Lower leg skin (tissue), 4 donors: ENCODE results near the gene MAN1C1. TPM values are rescaled to one million over a fixed set of nuclear protein-coding genes. Genes with fewer than 3 reads are reported as not detected.
A peak's percentile ranks its signal among the peaks of the same experiment; 100 is the strongest.

ENCODE experiments used
- DNase-seq, 2 donors: peaks; one replicate each; pipeline ENCODE4 v3.0.0-alpha.2; 2019; ENCODE audit warnings: low spot score in 2 of 2
- H3K4me3 ChIP-seq: fragments of 200-600 bp; sonication (generic); 2 replicates; pipeline ENCODE4 v1.5.1; 2017; ENCODE audit warnings: mild to moderate bottlenecking, low read depth; ENCODE audit not compliant: poor library complexity, severe bottlenecking
- POLR2A ChIP-seq, 2 donors: fragments of 450-650 bp; IDR thresholded peaks; one replicate each; pipeline ENCODE4 v1.6.1; 2016 to 2017; ENCODE audit warnings: antibody characterized with exemption in 2 of 2, mild to moderate bottlenecking in 1 of 2, moderate library complexity in 1 of 2
- WGBS, 2 donors: methylation state at CpG; one replicate each; pipeline ENCODE4 v1.1.5; 2018; 5-methylcytosine and 5-hydroxymethylcytosine counted together
- intact Hi-C: fragments of 100-400 bp; cut with DNase I; formaldehyde crosslinking; loops from one replicate; pipeline ENCODE4 v1.15.0; 2023; ENCODE audit warnings: low total_unique reads
- total RNA-seq, 4 donors: library from RNA; depleted of rRNA; stranded (reverse); fragments of >200 nt; gene quantifications; one replicate each; pipeline ENCODE4 v1.1.0, GENCODE V29; 2016
- TF ChIP-seq, protein P1 (sequence below), 3 donors: fragments of 450-650 bp; IDR thresholded peaks; one replicate each; pipeline ENCODE4 v1.5.1; 2016; ENCODE audit warnings: antibody characterized with exemption in 3 of 3, mild to moderate bottlenecking in 3 of 3, moderate library complexity in 2 of 3

MAN1C1 gene
- total RNA-seq, 4 donors from 2014 or later = 5.9 to 7.3 (median 6.6) TPM

DNA sequence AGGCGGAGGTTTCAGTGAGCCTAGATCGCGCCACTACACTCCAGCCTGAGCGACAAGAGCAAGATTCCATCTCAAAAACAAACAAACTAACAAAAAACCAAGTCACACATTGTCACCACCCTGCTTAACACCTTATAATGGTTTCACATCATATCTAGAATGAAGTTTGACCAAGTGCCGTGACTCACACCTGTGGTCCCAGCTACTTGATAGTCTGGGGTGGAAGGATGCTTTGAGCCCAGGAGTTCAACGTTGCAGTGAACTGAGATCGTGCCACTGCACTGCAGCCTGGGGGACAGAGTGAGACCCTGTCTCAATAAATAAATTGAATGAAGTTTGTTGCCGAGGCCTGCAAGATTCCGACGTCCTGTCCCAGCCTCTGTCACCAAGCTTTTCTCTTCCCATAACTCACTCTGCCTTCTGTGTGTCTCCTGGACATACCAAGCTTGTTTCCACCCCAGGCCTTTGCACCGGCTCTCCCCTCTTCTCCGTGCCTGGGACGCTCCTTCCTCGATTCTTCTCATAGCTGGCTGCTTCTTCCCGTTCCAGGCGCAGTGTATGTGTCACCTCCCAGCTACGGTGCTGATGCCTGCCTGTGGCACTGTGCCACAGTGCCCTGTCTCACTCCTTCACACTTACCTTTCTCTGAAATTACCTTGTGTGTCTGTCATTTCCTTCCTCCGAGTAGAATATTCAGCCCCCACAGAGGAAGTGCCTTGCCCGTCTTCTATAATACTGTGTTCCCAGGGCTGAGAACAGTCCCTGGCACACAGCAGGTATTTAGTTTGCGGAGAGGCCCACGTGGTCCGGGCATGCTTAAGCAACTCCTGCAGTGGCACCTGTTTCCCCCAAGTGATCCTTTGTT, 179.6 kb downstream of the MAN1C1 start:
- WGBS, 2 donors = 57 to 59% methylated on average over 22 of the region's 22 CpGs
- no peak for TF ChIP-seq POLR2A (IDR thresholded peaks at IDR 0.05)
- TF ChIP-seq, protein P1, sequence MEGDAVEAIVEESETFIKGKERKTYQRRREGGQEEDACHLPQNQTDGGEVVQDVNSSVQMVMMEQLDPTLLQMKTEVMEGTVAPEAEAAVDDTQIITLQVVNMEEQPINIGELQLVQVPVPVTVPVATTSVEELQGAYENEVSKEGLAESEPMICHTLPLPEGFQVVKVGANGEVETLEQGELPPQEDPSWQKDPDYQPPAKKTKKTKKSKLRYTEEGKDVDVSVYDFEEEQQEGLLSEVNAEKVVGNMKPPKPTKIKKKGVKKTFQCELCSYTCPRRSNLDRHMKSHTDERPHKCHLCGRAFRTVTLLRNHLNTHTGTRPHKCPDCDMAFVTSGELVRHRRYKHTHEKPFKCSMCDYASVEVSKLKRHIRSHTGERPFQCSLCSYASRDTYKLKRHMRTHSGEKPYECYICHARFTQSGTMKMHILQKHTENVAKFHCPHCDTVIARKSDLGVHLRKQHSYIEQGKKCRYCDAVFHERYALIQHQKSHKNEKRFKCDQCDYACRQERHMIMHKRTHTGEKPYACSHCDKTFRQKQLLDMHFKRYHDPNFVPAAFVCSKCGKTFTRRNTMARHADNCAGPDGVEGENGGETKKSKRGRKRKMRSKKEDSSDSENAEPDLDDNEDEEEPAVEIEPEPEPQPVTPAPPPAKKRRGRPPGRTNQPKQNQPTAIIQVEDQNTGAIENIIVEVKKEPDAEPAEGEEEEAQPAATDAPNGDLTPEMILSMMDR (IDR thresholded peaks at IDR 0.05) = no peak
- DNase-seq = no peak
- H3K4me3 ChIP-seq = no peak overlapping the region
- intact Hi-C loops = loop anchor here (5.0 to 10.0 kb wide), 2 partner anchors 51 to 179 kb away; partner anchors contain the start of gene MAN1C1

DNA sequence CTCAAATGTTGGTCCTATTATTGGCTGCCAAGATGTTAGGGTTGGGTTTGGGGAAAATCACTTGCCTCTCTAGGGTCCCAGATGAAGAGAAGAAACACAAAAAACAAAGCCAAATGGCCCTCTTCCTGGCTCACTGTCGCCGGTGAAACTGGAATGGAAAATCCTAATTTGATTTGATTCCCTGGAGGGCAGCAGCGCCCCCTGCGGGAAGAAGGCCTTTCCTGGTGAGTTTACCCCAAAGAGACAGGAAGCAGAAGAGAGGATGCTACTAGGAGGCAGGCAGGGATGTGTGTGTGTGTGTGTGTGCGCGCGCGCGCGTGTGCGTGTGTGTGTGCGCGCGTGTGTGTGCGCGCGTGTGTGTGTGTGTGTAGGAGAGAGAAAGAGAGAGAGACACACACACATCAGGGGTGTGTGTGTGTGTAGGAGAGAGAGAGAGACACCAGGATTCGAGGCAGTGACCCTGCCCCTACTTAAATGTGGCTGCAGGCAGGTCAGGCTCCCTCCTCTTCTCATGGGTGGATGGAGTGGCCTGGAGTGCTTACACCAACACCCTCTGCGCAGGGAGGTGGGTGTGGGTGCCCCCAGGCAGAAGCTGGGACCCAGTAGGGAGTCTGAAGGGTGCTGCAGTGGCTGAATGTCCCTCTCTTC, 180.3 kb downstream of the MAN1C1 start:
- intact Hi-C loops = loop anchor here (5.0 to 10.0 kb wide), 2 partner anchors 52 to 180 kb away; partner anchors contain the start of gene MAN1C1

DNA sequence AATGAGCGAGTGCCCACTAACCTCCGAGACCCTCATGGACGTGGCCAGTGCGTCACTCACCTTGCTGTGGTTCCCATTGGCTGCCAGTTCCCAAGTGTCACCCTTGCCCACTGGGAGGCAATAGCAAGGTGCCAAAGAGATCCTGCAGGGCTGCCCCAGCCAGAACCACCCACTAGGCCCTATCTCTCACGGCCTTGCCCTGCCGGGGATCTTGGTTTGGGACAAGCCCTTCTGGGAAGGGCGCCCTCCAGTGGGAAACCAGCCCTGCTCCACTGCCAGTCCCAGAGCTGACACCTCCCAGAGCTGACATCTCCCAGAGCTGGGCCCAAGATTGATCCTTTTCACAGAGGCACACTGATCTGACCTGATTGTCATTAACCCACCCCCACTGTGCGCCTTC, 181.3 kb downstream of the MAN1C1 start:
- DNase-seq = no peak
- no peak overlapping the region for H3K4me3 ChIP-seq
- intact Hi-C loops = loop anchor here (5.0 to 10.0 kb wide), 2 partner anchors 53 to 181 kb away; partner anchors contain the start of gene MAN1C1
- 73% methylated on average over 8 of the region's 8 CpGs for WGBS, 2 donors
- TF ChIP-seq, protein P1 (IDR thresholded peaks at IDR 0.05) = no peak
- TF ChIP-seq POLR2A (IDR thresholded peaks at IDR 0.05) = no peak

More for the DNA sequence above, 180.3 kb downstream of the MAN1C1 start:
- no peak for TF ChIP-seq POLR2A (IDR thresholded peaks at IDR 0.05)
- TF ChIP-seq, protein P1 (IDR thresholded peaks at IDR 0.05) = peak in 1 of 3 donors; percentile 65
- DNase-seq = peak; percentile 77 to 97
- H3K4me3 ChIP-seq = no peak overlapping the region
- 1 to 7% methylated on average over 18 to 19 of the region's 19 CpGs for WGBS, 2 donors

DNA sequence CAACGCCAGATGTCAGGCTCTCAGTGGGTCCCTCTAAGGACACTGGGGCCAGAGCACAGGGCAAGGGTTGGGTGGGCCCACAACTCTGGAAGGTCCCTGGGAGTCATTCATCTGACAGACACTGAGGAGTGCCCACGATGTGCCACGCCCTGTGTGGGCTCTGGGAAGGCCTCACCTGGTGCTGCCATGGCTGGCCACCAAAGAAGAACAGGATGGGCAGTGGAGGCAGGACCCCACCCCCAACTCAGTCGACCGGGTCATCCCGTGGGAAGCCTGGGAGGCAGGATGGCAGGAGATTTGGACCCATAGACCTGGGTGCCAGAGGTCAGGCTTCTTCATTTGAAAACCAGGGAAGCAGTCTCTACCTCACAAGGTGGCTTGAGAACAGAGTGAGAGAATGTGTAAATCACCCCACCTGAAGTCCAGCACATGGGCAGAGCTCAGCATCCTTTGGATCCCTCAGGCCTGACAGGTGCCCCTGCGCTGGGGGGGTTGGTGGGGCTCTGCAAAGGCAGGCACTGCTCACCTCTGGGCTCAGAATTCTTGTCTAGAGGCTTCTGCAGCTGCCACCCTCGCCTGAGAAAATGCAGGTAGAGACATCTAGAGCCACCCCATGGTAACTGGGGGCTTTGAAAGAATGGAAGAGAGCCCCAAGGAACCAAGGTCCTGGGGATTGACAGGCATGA, 182.2 kb downstream of the MAN1C1 start:
- TF ChIP-seq, protein P1 (IDR thresholded peaks at IDR 0.05) = no peak
- no peak for TF ChIP-seq POLR2A (IDR thresholded peaks at IDR 0.05)
- 85 to 89% methylated on average over 7 to 8 of the region's 8 CpGs for WGBS, 2 donors
- intact Hi-C loops = loop anchor here (5.0 to 10.0 kb wide), 2 partner anchors 54 to 182 kb away; partner anchors contain the start of gene MAN1C1
- H3K4me3 ChIP-seq = no peak overlapping the region
- DNase-seq = no peak

DNA sequence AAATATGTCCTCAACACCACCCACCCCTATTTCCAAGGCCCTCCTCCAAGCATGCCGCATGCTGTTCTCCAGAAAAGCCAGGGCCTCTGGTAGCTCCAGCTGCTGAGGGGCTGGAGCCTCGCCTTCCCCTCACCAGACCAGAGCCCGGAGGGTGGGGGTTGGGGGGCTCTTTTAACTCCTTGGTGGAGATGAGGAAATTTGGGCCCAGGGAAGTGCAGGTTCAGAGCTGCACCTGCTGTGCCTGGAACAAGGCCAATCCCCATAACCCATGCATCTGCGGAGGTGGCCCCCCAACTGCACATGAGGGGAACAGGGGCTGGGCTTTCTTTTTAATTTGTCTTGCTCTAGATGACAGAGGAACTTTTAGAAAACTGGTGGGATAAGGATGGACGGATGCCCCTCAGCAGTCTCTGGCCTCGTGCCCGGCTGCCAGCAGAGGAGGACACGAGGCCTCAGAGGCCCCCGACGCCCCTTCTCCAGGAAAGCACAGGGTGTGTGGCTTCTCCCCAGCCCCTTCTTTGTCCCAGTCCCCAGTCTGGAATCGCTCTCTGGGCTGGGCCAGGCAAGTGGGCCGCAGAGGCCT, 182.9 kb downstream of the MAN1C1 start:
- WGBS, 2 donors = 23 to 28% methylated on average over 12 of the region's 12 CpGs
- no peak for TF ChIP-seq POLR2A (IDR thresholded peaks at IDR 0.05)
- TF ChIP-seq, protein P1 (IDR thresholded peaks at IDR 0.05) = no peak
- intact Hi-C loops = loop anchor here (5.0 to 10.0 kb wide), 2 partner anchors 55 to 182 kb away; partner anchors contain the start of gene MAN1C1

More for the DNA sequence above, 182.9 kb downstream of the MAN1C1 start:
- H3K4me3 ChIP-seq = no peak overlapping the region
- no peak for DNase-seq
